NCI-H2107 (cell line): ENCODE data around the gene RPL29.
"Not testable (repeated sequence)": the region's sequence is repeated elsewhere in the genome, so short reads cannot be mapped to it uniquely, and the experiment has no call there.

Experiments
- DNase-seq: peaks from one replicate; lab custom pipeline; 2025; lab: John Stamatoyannopoulos, UW

The RPL29 gene

GRCh38 chr3:52005571-52005986, 9.9 kb upstream of the RPL29 start:
- DNase-seq, result peak; percentile 6

GRCh38 chr3:52004906-52005395, 9.3 kb upstream of the RPL29 start:
- no peak for DNase-seq

GRCh38 chr3:52004163-52004787, 8.6 kb upstream of the RPL29 start:
- DNase-seq, result no peak

GRCh38 chr3:52002748-52003147, 7.1 kb upstream of the RPL29 start:
- DNase-seq, result no peak

- DNase-seq, result peak; percentile 53
Observed at GRCh38 chr3:52001443-52001974, 5.8 kb upstream of the RPL29 start.

GRCh38 chr3:51999846-52000245, 4.2 kb upstream of the RPL29 start:
- no peak for DNase-seq

GRCh38 chr3:51998774-51999173, 3.1 kb upstream of the RPL29 start:
- DNase-seq, result no peak

- DNase-seq, result no peak
Observed at GRCh38 chr3:51997935-51998596, 2.4 kb upstream of the RPL29 start.

- no peak for DNase-seq
Observed at GRCh38 chr3:51997172-51997571, 1.5 kb upstream of the RPL29 start.

GRCh38 chr3:51994530-51994929, 1.2 kb downstream of the RPL29 start:
- no peak for DNase-seq

GRCh38 chr3:51993657-51994056, 2.0 kb downstream of the RPL29 start:
- not testable (repeated sequence) for DNase-seq

- DNase-seq, result no peak
Observed at GRCh38 chr3:51992017-51992682, 3.5 kb downstream of the RPL29 start.

- DNase-seq, result not testable (repeated sequence)
Observed at GRCh38 chr3:51990501-51990971, 5.2 kb downstream of the RPL29 start.

- DNase-seq, result no peak
Observed at GRCh38 chr3:51988286-51989146, 7.2 kb downstream of the RPL29 start.

GRCh38 chr3:51987568-51987967, 8.1 kb downstream of the RPL29 start:
- DNase-seq, result no peak

GRCh38 chr3:51986010-51986947, 9.4 kb downstream of the RPL29 start:
- no peak for DNase-seq

- DNase-seq, result no peak
Observed at GRCh38 chr3:51985063-51985462, 10.6 kb downstream of the RPL29 start.

GRCh38 chr3:51984269-51984647, 11.4 kb downstream of the RPL29 start:
- DNase-seq, result no peak

- DNase-seq, result no peak
Observed at GRCh38 chr3:51983578-51984268, 12.0 kb downstream of the RPL29 start.
